ENCODE data around the gene GHRL. TPM values are rescaled to one million over a fixed set of nuclear protein-coding genes. Genes with fewer than 3 reads are reported as not detected.

GHRL gene
- total and polyA plus RNA-seq, 4 donors = 0.39 to 1.9 (median 1.6) TPM; not detected in 1

DNA sequence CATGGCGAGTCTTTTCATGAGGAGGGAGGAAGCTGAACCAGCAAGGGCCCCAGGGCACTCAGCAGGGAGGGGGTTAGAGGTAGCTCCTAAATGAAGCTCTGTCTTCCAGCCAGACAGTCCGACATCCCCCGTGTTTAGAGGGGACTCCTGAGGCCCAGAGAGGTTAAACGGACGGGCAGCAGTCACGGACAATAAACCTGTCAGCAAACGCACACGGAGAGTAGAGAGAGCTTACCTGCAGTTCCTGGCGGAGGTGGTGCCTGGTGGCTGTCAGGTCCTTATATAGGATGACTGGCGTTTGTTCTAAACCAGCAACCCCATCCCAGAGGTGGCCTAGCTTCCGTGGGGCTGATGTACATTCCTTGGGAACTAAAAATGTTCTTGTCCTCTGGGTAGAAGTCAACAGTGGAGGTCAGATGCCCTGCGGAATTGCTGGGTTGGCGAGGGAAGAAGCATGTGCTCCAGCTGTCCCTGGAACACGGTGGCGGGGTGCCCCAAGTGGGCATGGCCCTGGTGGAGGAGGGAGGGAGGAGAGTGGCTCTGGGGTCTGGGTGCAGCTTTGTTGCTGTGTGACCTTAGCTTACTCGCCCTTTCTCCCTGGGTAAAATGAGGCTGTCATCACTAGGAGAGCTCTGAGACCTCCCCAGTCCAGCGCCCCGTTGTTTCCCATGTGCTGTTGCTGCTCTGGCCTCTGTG is 2.1 kb downstream of the GHRL start:
- Histone ChIP-seq H3K36me3 (ENCODE audit: control insufficient read depth, insufficient read depth, low read length) (peaks cover 51% of the 10 kb centered on the region), H3K27ac (ENCODE audit: low read depth, low read length) (no peak overlapping the region), H3K4me3 (ENCODE audit: low read depth, low read length) (no peak overlapping the region), H3K4me1 (ENCODE audit: control insufficient read depth, insufficient read depth, low read length) (peaks cover 5% of the 10 kb centered on the region), H3K9me3 (ENCODE audit: control insufficient read depth, insufficient read depth, low read length) (no peaks in the 10 kb centered on the region), H3K27me3 (ENCODE audit: control insufficient read depth, insufficient read depth, low read length) (no peaks in the 10 kb centered on the region)
- no peak for DNase-seq (ENCODE audit: low read depth in 4 of 6, low spot score in 6 of 6)
- 78% methylated on average over 17 of the region's 18 CpGs for WGBS (ENCODE audit: insufficient coverage)

DNA sequence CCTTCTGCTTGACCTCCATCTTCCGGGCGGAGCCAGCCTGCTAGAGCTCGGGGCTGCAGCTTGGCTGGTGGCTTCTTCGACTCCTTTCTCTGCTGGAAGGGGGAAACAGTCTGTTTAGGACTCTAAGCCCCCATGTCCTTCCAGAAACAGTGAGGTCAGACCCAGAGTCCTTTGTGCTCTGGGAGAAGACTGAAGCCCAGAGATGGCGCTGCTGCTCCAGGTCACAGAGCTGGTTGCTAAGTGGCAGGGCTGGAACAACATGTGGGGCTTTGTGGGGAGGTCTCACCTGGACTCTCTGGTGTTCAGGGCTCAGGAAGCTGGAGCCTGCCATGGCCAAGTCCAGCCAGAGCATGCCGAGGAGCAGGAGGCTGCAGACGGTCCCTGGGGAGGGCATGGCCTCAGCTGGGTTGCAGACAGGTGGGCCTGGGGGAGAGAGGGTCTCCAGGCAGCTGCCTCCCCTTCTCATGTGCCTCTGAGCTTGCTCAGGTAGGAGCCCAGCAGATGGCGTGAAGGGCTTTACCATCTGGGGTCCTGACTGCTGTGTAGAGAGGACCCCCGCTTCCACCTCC is 2.9 kb downstream of the GHRL start:
- Histone ChIP-seq H3K4me3 (ENCODE audit: low read depth, low read length) (no peak overlapping the region), H3K36me3 (ENCODE audit: control insufficient read depth, insufficient read depth, low read length) (peaks cover 49% of the 10 kb centered on the region), H3K27ac (ENCODE audit: low read depth, low read length) (no peak overlapping the region), H3K27me3 (ENCODE audit: control insufficient read depth, insufficient read depth, low read length) (no peaks in the 10 kb centered on the region), H3K9me3 (ENCODE audit: control insufficient read depth, insufficient read depth, low read length) (no peaks in the 10 kb centered on the region), H3K4me1 (ENCODE audit: control insufficient read depth, insufficient read depth, low read length) (peaks cover 5% of the 10 kb centered on the region)
- no peak for DNase-seq (ENCODE audit: low read depth in 4 of 6, low spot score in 6 of 6)
- WGBS (ENCODE audit: insufficient coverage) = 80% methylated on average over 6 of the region's 9 CpGs

DNA sequence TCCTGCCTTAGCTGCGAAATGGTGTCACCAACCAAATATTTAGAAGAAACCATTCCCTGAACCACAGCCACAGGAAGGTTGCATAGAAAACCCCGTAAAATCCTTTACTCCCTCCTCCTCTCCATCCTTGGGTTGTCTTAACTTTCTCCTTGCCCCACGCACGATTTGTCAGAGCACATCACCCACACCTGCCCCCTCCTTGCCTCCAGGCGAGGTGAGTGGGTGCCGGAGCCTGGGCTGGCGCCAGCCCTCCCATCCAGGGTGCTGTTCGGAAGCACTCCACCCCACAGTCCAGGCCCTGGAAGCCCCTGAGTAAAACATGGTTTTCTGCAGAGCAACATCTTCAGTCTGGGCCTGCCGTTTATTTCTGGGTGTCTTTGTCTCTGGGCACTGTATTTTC is 3.7 kb downstream of the GHRL start:
- Histone ChIP-seq H3K4me3 (ENCODE audit: low read depth, low read length) (no peak overlapping the region), H3K9me3 (ENCODE audit: control insufficient read depth, insufficient read depth, low read length) (no peaks in the 10 kb centered on the region), H3K4me1 (ENCODE audit: control insufficient read depth, insufficient read depth, low read length) (peaks cover 5% of the 10 kb centered on the region), H3K27ac (ENCODE audit: low read depth, low read length) (no peak overlapping the region), H3K36me3 (ENCODE audit: control insufficient read depth, insufficient read depth, low read length) (peaks cover 46% of the 10 kb centered on the region), H3K27me3 (ENCODE audit: control insufficient read depth, insufficient read depth, low read length) (no peaks in the 10 kb centered on the region)
- 94% methylated on average over 9 of the region's 9 CpGs for WGBS (ENCODE audit: insufficient coverage)
- no peak for DNase-seq (ENCODE audit: low read depth in 4 of 6, low spot score in 6 of 6)

DNA sequence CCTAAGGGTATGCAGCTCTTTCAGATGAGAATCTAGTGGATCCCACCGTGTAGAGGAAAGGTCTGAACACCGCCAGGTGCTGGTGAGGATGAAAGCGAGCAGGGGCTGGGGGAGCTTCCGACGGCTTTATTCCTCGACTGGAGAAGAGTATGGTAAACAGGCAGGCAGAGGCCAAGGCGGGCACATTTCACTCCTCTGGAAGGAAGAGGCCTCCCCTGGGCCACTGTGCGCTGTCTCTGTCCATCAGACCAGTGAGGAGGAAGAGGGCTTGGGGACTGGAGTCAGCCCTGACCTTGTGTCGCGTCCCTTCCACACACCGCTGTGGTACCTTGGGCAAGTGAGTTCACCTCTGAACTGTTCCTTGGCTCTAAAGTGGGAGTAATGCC is 4.2 kb downstream of the GHRL start:
- no peaks in the 10 kb centered on the region for H3K27me3 ChIP-seq (ENCODE audit: control insufficient read depth, insufficient read depth, low read length)
- WGBS (ENCODE audit: insufficient coverage) = 87% methylated on average over 11 of the region's 11 CpGs
- no peak overlapping the region for H3K27ac ChIP-seq (ENCODE audit: low read depth, low read length)
- peaks cover 44% of the 10 kb centered on the region for H3K36me3 ChIP-seq (ENCODE audit: control insufficient read depth, insufficient read depth, low read length)
- peaks cover 5% of the 10 kb centered on the region for H3K4me1 ChIP-seq (ENCODE audit: control insufficient read depth, insufficient read depth, low read length)
- DNase-seq (ENCODE audit: low read depth in 4 of 6, low spot score in 6 of 6) = no peak
- H3K9me3 ChIP-seq (ENCODE audit: control insufficient read depth, insufficient read depth, low read length) = no peaks in the 10 kb centered on the region
- no peak overlapping the region for H3K4me3 ChIP-seq (ENCODE audit: low read depth, low read length)

DNA sequence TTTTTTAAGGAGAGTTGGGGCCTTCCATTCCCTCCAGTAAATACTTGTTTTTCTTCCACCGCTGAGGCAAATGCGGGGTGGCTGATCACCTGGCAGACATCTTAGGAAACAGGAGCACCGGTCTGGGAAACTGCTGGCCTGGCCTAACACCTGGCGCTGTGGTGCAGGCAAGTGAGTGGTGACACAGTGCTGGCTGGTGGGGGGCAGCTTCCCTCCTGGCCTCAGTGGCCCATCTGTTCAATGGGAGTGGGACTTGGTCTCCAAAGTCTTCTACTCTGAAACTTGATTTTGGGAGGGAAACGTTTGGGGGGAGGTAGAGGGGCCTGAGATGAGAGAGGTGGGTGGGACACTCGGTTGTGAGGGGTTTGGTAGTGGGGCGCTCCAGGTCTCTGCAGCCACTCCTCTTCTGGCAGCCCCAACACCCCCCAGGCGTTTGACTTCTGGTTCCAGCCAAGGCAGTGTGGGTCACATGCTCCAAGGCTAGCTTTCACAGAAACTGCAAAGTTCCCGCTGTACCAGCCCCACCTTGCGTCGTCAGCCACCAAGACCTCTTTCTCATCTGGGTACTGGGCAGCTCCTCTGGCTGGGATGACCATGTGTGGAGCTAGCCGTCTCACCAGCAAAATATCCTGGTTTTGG is 4.7 kb downstream of the GHRL start:
- DNase-seq (ENCODE audit: low read depth in 4 of 6, low spot score in 6 of 6) = no peak
- peaks cover 44% of the 10 kb centered on the region for H3K36me3 ChIP-seq (ENCODE audit: control insufficient read depth, insufficient read depth, low read length)
- peaks cover 5% of the 10 kb centered on the region for H3K4me1 ChIP-seq (ENCODE audit: control insufficient read depth, insufficient read depth, low read length)
- WGBS (ENCODE audit: insufficient coverage) = 97% methylated on average over 10 of the region's 12 CpGs
- H3K4me3 ChIP-seq (ENCODE audit: low read depth, low read length) = no peak overlapping the region
- no peaks in the 10 kb centered on the region for H3K27me3 ChIP-seq (ENCODE audit: control insufficient read depth, insufficient read depth, low read length)
- H3K27ac ChIP-seq (ENCODE audit: low read depth, low read length) = no peak overlapping the region
- no peaks in the 10 kb centered on the region for H3K9me3 ChIP-seq (ENCODE audit: control insufficient read depth, insufficient read depth, low read length)

DNA sequence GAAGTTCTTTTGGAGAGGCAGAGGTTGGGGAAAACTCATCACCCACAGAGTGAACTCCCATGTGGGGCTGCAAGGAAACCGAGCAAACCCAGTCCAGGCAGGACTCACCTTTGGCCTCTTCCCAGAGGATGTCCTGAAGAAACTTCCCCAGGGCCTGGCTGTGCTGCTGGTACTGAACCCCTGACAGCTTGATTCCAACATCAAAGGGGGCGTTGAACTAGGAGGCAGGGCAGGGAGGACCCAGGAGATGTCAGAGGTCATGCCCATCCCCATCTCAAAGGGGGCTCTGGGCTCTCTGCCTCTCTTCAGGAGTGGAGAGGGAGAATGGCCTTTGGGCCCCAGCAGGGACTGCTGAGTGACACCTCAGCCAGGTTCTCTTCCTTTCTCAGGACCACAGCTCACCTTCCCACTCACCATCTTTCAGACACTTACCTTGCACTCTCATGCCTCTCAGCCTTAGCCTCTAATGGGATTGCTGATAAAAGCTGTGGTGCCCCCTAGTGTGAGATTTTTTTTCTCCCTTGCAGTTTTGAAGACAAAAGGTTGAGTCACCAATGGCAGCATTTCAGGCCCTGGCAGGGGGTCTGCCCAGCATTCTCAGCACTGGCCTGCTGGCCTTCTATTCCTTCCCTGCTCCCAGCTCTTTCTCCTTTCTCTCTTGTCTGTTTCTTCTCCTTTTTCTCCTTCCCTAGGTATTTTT is 6.0 kb downstream of the GHRL start:
- Histone ChIP-seq H3K9me3 (ENCODE audit: control insufficient read depth, insufficient read depth, low read length) (no peaks in the 10 kb centered on the region), H3K27ac (ENCODE audit: low read depth, low read length) (peak overlapping the region; percentile 55), H3K27me3 (ENCODE audit: control insufficient read depth, insufficient read depth, low read length) (no peaks in the 10 kb centered on the region), H3K4me3 (ENCODE audit: low read depth, low read length) (no peak overlapping the region), H3K4me1 (ENCODE audit: control insufficient read depth, insufficient read depth, low read length) (peaks cover 5% of the 10 kb centered on the region), H3K36me3 (ENCODE audit: control insufficient read depth, insufficient read depth, low read length) (peaks cover 43% of the 10 kb centered on the region)
- DNase-seq (ENCODE audit: low read depth in 4 of 6, low spot score in 6 of 6) = peak in 3 of 6 donors; percentile 9 to 86 (median 69)
- 60% methylated on average over 1 of the region's 2 CpGs for WGBS (ENCODE audit: insufficient coverage)

DNA sequence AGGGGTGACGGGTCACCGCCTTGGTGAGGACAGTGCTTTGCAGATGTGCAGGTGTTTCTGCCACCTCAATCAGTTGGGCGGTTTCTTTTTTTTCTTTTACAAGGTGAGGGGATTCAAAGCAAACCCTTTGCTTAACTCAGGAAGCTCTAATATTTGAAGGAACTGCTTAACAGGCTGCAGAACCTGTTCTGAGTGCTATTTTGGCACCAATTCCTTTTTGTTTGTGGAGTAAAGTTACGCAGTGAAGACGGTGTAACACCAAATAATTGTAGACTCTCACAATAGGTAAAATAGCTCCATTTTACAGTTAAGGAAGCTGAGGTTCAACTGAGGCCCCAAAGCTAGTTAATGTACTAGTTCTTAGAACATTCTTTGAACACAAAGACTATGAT is 6.6 kb downstream of the GHRL start:
- 100% methylated on average over 2 of the region's 5 CpGs for WGBS (ENCODE audit: insufficient coverage)
- Histone ChIP-seq H3K27ac (ENCODE audit: low read depth, low read length) (no peak overlapping the region), H3K36me3 (ENCODE audit: control insufficient read depth, insufficient read depth, low read length) (peaks cover 42% of the 10 kb centered on the region), H3K4me1 (ENCODE audit: control insufficient read depth, insufficient read depth, low read length) (peaks cover 5% of the 10 kb centered on the region), H3K27me3 (ENCODE audit: control insufficient read depth, insufficient read depth, low read length) (no peaks in the 10 kb centered on the region), H3K9me3 (ENCODE audit: control insufficient read depth, insufficient read depth, low read length) (no peaks in the 10 kb centered on the region), H3K4me3 (ENCODE audit: low read depth, low read length) (no peak overlapping the region)
- no peak for DNase-seq (ENCODE audit: low read depth in 4 of 6, low spot score in 6 of 6)

DNA sequence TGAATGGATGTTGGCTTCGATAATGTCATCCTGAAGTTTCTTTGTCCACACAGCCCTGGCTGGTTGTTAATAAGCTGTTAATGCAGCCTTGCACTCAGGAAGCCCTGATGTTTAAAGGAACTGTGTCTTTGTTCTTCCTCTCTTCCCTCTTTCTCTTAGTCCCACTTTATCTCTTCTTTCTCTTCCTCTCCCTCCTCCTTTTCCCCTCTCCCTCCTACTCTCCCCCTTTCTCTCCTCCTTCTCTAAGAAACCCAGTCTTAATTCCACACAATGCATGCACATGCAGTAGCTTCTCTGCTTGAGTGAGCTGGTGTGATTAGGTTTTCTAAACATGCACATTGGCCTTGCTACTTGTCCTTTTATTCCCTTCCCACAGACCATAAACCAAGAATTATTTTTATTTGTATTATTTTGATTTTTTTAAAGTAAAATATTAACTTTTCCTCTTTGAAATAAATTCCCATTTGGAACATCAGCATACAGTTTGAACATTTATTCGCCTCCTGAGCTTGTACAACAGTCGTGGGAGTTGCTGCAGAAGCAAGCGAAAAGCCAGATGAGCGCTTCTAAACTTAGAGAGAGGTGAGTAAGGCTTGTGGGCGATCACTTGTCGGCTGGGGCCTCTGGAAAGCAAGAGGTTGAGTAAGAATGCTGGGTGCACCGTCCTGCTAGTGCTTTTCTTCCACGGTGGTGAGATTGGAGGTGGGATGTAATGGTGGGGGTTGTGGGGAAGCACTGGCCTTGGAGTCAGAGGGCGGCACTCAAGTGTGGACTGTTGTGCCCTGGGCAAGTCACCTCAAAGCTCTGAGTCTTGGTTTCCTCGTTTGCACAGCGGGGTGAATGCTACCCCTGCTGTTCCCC is 7.2 kb downstream of the GHRL start:
- Histone ChIP-seq H3K27me3 (ENCODE audit: control insufficient read depth, insufficient read depth, low read length) (no peaks in the 10 kb centered on the region), H3K27ac (ENCODE audit: low read depth, low read length) (no peak overlapping the region), H3K4me1 (ENCODE audit: control insufficient read depth, insufficient read depth, low read length) (peaks cover 5% of the 10 kb centered on the region), H3K4me3 (ENCODE audit: low read depth, low read length) (no peak overlapping the region), H3K9me3 (ENCODE audit: control insufficient read depth, insufficient read depth, low read length) (no peaks in the 10 kb centered on the region), H3K36me3 (ENCODE audit: control insufficient read depth, insufficient read depth, low read length) (peaks cover 43% of the 10 kb centered on the region)
- no peak for DNase-seq (ENCODE audit: low read depth in 4 of 6, low spot score in 6 of 6)
- WGBS (ENCODE audit: insufficient coverage) = 89% methylated on average over 10 of the region's 12 CpGs

DNA sequence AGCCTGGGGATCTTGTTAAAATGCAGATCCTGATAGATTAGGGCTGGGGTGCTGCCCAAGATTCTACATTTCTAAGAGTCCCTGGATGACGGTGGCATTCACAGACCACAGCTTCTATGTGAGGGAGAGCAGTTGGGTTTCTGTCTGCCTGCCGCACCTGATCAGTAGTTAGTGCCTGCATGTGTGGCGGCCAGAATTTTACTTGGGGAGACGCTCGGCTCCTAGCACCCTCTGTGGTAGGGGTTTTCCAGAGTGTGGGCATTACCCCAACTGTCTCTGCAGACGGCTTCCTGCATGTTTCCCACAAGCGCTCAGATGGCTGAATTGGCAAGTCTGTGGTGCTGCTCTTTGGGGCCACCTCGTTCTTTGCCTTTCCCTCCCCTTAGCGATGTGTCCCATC is 8.3 kb downstream of the GHRL start:
- 86% methylated on average over 8 of the region's 9 CpGs for WGBS (ENCODE audit: insufficient coverage)
- Histone ChIP-seq H3K27me3 (ENCODE audit: control insufficient read depth, insufficient read depth, low read length) (no peaks in the 10 kb centered on the region), H3K27ac (ENCODE audit: low read depth, low read length) (no peak overlapping the region), H3K4me1 (ENCODE audit: control insufficient read depth, insufficient read depth, low read length) (peaks cover 5% of the 10 kb centered on the region), H3K9me3 (ENCODE audit: control insufficient read depth, insufficient read depth, low read length) (no peaks in the 10 kb centered on the region), H3K4me3 (ENCODE audit: low read depth, low read length) (no peak overlapping the region), H3K36me3 (ENCODE audit: control insufficient read depth, insufficient read depth, low read length) (peaks cover 45% of the 10 kb centered on the region)
- DNase-seq (ENCODE audit: low read depth in 4 of 6, low spot score in 6 of 6) = no peak

All from spinal cord (tissue), 10 donors.